ENCODE measurements around the gene TIMP1. TPM values are rescaled to one million over a fixed set of nuclear protein-coding genes. Genes with fewer than 3 reads are reported as not detected.

The TIMP1 gene
- total and polyA plus RNA-seq, 2 experiments from 2014 or later, result 54.4 to 247 TPM

- no peak for TF ChIP-seq CTCF (IDR thresholded peaks at IDR 0.05; ENCODE audit: low read depth, low read length)
- DNase-seq (ENCODE audit: low read depth in 1 of 2, low spot score in 1 of 2), result no peak
- H3K4me3 ChIP-seq, result no peak overlapping the region
- H3K27ac ChIP-seq, result no peak overlapping the region
- no peaks in the 10 kb centered on the region for H3K36me3 ChIP-seq
- H3K27me3 ChIP-seq, result peaks cover 3% of the 10 kb centered on the region
- no peaks in the 10 kb centered on the region for H3K9me3 ChIP-seq (ENCODE audit: low read depth)
- H3K4me1 ChIP-seq (ENCODE audit: low read depth), result no peaks in the 10 kb centered on the region
Observed at GRCh38 chrX:47625365-47625764, 43.1 kb downstream of the TIMP1 start.

GRCh38 chrX:47628982-47629381 is 46.7 kb downstream of the TIMP1 start:
- Histone ChIP-seq H3K27me3 (no peaks in the 10 kb centered on the region), H3K4me1 (ENCODE audit: low read depth) (no peaks in the 10 kb centered on the region), H3K36me3 (no peaks in the 10 kb centered on the region), H3K27ac (no peak overlapping the region), H3K9me3 (ENCODE audit: low read depth) (no peaks in the 10 kb centered on the region), H3K4me3 (no peak overlapping the region)
- no peak for DNase-seq (ENCODE audit: low read depth in 1 of 2, low spot score in 1 of 2)
- peak; percentile 12 for TF ChIP-seq CTCF (IDR thresholded peaks at IDR 0.05; ENCODE audit: low read depth, low read length)

- no peak within 1 kb of the TSS for H3K4me3 ChIP-seq
- H3K9me3 ChIP-seq (ENCODE audit: low read depth), result no peaks in the 10 kb centered on the region
- H3K36me3 ChIP-seq, result no peaks in the 10 kb centered on the region
- H3K27me3 ChIP-seq, result no peaks in the 10 kb centered on the region
- no peak for DNase-seq (ENCODE audit: low read depth in 1 of 2, low spot score in 1 of 2)
- H3K4me1 ChIP-seq (ENCODE audit: low read depth), result no peaks in the 10 kb centered on the region
- no peak within 1 kb of the TSS for H3K27ac ChIP-seq
- TF ChIP-seq CTCF (IDR thresholded peaks at IDR 0.05; ENCODE audit: low read depth, low read length), result no peak
Observed at GRCh38 chrX:47629419-47630200, 47.4 kb downstream of the TIMP1 start, which contains the start of gene CFP. Gene CFP, minus strand, starts transcription at chrX:47629930. Its CDS starts 86 bp downstream, at chrX:47629844.

- Histone ChIP-seq H3K9me3 (ENCODE audit: low read depth) (no peaks in the 10 kb centered on the region), H3K36me3 (no peaks in the 10 kb centered on the region), H3K27me3 (no peaks in the 10 kb centered on the region), H3K27ac (no peak overlapping the region), H3K4me3 (no peak overlapping the region), H3K4me1 (ENCODE audit: low read depth) (no peaks in the 10 kb centered on the region)
- no peak for TF ChIP-seq CTCF (IDR thresholded peaks at IDR 0.05; ENCODE audit: low read depth, low read length)
- no peak for DNase-seq (ENCODE audit: low read depth in 1 of 2, low spot score in 1 of 2)
Observed at GRCh38 chrX:47631676-47632075, 49.4 kb downstream of the TIMP1 start.

GRCh38 chrX:47632666-47633065 is 50.4 kb downstream of the TIMP1 start:
- H3K4me3 ChIP-seq, result no peak overlapping the region
- no peaks in the 10 kb centered on the region for H3K9me3 ChIP-seq (ENCODE audit: low read depth)
- H3K27me3 ChIP-seq, result no peaks in the 10 kb centered on the region
- TF ChIP-seq CTCF (IDR thresholded peaks at IDR 0.05; ENCODE audit: low read depth, low read length), result no peak
- no peak overlapping the region for H3K27ac ChIP-seq
- H3K4me1 ChIP-seq (ENCODE audit: low read depth), result no peaks in the 10 kb centered on the region
- no peaks in the 10 kb centered on the region for H3K36me3 ChIP-seq
- DNase-seq (ENCODE audit: low read depth in 1 of 2, low spot score in 1 of 2), result no peak
